ENCODE data around the gene NUP205.

Gene NUP205

GRCh38 chr7:135557455-135558336 is at the start of gene NUP205:
TSS of gene NUP205 (plus strand) at chr7:135557917. CDS start at chr7:135557945, 28 bp downstream.
- Histone ChIP-seq H3K36me3 (replicated peaks) (no peaks in the 10 kb centered on the region), H3K27me3 (replicated peaks) (no peaks in the 10 kb centered on the region), H3K4me3 (ENCODE audit: low read depth, low read length) (peak within 1 kb of the TSS; percentile 99), H3K27ac (peak within 1 kb of the TSS; percentile 97)
- TF ChIP-seq CTCF (IDR thresholded peaks at IDR 0.05; ENCODE audit: low read depth, low read length, missing control alignments), result no peak
- in situ Hi-C loops (cut with HindIII; ENCODE audit: low pct_ligation_motif_present, low sequenced_read_pairs), result no loop called here
- DNase-seq, result peak; percentile 71

GRCh38 chr7:135508883-135509588 is 48.7 kb upstream of the NUP205 start:
- H3K27ac ChIP-seq, result peak overlapping the region; percentile 85
- peak; percentile 7 for DNase-seq
- H3K36me3 ChIP-seq (replicated peaks), result no peaks in the 10 kb centered on the region
- H3K27me3 ChIP-seq (replicated peaks), result no peaks in the 10 kb centered on the region
- in situ Hi-C loops (cut with HindIII; ENCODE audit: low pct_ligation_motif_present, low sequenced_read_pairs), result no loop called here
- TF ChIP-seq CTCF (IDR thresholded peaks at IDR 0.05; ENCODE audit: low read depth, low read length, missing control alignments), result no peak
- H3K4me3 ChIP-seq (ENCODE audit: low read depth, low read length), result peak overlapping the region; percentile 93

- H3K4me3 ChIP-seq (ENCODE audit: low read depth, low read length), result peak overlapping the region; percentile 93
- no peak for TF ChIP-seq CTCF (IDR thresholded peaks at IDR 0.05; ENCODE audit: low read depth, low read length, missing control alignments)
- no peaks in the 10 kb centered on the region for H3K27me3 ChIP-seq (replicated peaks)
- H3K27ac ChIP-seq, result peak overlapping the region; percentile 85
- H3K36me3 ChIP-seq (replicated peaks), result no peaks in the 10 kb centered on the region
- no peak for DNase-seq
- in situ Hi-C loops (cut with HindIII; ENCODE audit: low pct_ligation_motif_present, low sequenced_read_pairs), result no loop called here
Measured at GRCh38 chr7:135509589-135509838, 48.2 kb upstream of the NUP205 start.

GRCh38 chr7:135509839-135510591 is 47.7 kb upstream of the NUP205 start, which contains the start of gene CNOT4:
TSS of gene CNOT4 (minus strand) at chr7:135510102. CDS start at chr7:135438331, 71,771 bp downstream.
- in situ Hi-C loops (cut with HindIII; ENCODE audit: low pct_ligation_motif_present, low sequenced_read_pairs), result no loop called here
- peak; percentile 94 for DNase-seq
- Histone ChIP-seq H3K36me3 (replicated peaks) (no peaks in the 10 kb centered on the region), H3K27me3 (replicated peaks) (no peaks in the 10 kb centered on the region), H3K4me3 (ENCODE audit: low read depth, low read length) (peak within 1 kb of the TSS; percentile 93), H3K27ac (peak within 1 kb of the TSS; percentile 85)
- no peak for TF ChIP-seq CTCF (IDR thresholded peaks at IDR 0.05; ENCODE audit: low read depth, low read length, missing control alignments)

GRCh38 chr7:135510592-135511183 is 47.0 kb upstream of the NUP205 start:
- Histone ChIP-seq H3K4me3 (ENCODE audit: low read depth, low read length) (peak overlapping the region; percentile 83), H3K36me3 (replicated peaks) (no peaks in the 10 kb centered on the region), H3K27me3 (replicated peaks) (no peaks in the 10 kb centered on the region), H3K27ac (no peak overlapping the region)
- TF ChIP-seq CTCF (IDR thresholded peaks at IDR 0.05; ENCODE audit: low read depth, low read length, missing control alignments), result peak; percentile 36
- in situ Hi-C loops (cut with HindIII; ENCODE audit: low pct_ligation_motif_present, low sequenced_read_pairs), result no loop called here
- DNase-seq, result peak; percentile 12
